A673 (cell line): Measurements from ENCODE around the gene SDF4.

Experiments
- CTCF ChIP-seq: fragments of 300-800, 200-600 bp; sonication (generic); conservative IDR thresholded peaks from 2 replicates; pipeline ENCODE4 v1.5.1; 2017; ENCODE audit warnings: low read depth, mild to moderate bottlenecking, antibody characterized with exemption, low read length, moderate library complexity, mixed read lengths
- EZH2 ChIP-seq: fragments of 200-600 bp; sonication (generic); IDR thresholded peaks from 2 replicates; pipeline ENCODE4 v1.6.1; 2017; ENCODE audit warnings: borderline replicate concordance, low read depth, mild to moderate bottlenecking, mixed read lengths, antibody characterized with exemption, low read length; ENCODE audit not compliant: poor library complexity, severe bottlenecking

GRCh38 chr1:1228187-1228586, 3.6 kb downstream of the SDF4 start:
- TF ChIP-seq CTCF (no peak), EZH2 (no peak)
